Stimulated activated CD4-positive, alpha-beta T cell treated with anti-CD3 and anti-CD28 coated beads, Interleukin-4, amount 100 ng/mL, for 1 hour (primary cell): ENCODE measurements around the gene KLRG1.

Experiments used
- DNase-seq: peaks from one replicate; pipeline ENCODE4 v3.0.0-alpha.2; 2020

Gene KLRG1

DNA sequence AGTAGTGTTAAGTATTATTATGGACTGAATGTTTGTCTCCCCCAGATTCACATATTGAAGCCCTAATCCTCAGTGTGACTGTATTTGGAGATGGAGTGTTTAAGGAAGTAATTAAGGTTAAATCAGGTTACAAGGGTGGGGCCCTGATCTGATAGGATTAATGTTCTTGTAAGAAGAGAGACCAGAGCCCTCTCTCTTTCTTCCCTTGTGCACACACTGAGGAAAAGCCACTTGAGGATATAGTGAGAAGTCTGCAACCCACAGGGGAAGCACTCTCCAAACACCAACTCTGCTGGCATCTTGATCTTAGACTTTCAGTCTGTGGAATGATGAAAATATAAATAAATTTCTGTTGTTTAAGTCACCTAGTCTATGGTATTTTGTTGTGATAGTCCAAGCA lies 2.2 kb upstream of the KLRG1 start:
- no peak for DNase-seq

DNA sequence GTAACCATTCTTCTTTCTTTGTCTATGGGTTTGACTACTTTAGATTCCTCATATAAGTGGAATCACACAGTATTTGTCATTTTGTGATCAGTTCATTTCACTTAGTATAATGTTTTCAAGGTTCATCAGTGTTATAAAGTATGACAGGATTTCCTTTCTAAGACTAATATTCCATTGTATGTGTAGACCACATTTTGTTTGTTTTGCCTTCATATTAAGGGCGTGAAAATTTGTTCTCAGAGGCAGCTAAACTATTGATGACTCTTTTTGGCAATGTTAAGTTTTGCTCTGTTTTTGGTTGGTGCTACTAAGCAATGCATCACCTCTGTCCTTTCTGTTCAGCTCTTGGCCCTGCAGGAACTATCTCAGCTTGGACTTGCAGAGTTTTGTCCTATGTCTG lies 1.7 kb upstream of the KLRG1 start:
- no peak for DNase-seq

GRCh38 chr12:8991371-8992345 lies 2.3 kb downstream of the KLRG1 start:
- DNase-seq = no peak

DNA sequence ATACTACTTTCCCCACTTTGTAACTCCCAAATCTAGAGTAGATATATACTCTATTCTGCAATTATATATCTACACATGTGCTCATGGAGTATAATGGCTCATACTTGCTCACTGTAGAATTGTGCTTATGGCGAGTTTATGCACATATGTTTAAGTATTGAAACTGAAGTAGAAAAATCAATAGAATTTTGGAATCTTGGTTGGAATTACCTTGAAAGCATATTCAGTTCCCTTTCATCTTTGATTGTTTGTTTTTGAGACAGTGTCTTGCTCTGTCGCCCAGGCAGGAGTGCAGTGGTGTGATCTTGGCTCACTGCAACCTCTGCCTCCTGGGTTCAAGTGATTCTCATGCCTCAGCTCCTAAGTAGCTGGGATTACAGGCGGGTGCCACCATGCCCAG lies 4.5 kb downstream of the KLRG1 start:
- no peak for DNase-seq

DNA sequence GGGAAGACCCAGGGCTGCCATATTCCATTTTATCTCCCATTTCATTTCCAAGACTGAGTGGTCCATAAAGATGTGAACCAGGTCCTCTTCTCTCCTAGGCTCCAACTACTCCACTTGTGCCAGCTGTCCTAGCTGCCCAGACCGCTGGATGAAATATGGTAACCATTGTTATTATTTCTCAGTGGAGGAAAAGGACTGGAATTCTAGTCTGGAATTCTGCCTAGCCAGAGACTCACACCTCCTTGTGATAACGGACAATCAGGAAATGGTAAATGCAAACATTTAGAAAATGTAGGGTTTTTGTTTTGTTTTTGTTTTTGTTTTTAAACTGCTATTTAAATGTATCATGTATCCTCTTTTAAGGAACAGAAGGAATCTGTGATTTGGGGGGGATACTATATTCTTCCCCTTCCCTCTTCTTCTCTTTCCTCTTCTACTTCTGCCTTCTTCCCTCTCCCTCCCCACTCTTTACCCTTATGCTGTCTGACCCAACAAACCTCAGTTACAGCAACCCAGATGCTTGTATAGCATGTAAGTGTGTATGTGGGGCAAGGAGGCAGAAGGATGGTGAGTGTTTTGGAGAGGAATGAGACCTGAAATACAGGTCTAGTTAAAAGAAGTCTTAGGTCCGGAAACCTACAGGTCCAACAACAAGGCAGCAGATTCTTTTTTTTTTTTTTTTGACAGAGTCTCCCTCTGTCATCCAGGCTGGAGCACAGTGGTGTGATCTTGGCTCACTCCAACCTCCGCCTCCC lies 5.9 kb downstream of the KLRG1 start:
- DNase-seq = no peak

- DNase-seq = no peak
These were observed 7.5 kb downstream of the KLRG1 start for GRCh38 chr12:8996682-8997405.

- DNase-seq = no peak
These were observed 11.9 kb downstream of the KLRG1 start for GRCh38 chr12:9001233-9001632.

DNA sequence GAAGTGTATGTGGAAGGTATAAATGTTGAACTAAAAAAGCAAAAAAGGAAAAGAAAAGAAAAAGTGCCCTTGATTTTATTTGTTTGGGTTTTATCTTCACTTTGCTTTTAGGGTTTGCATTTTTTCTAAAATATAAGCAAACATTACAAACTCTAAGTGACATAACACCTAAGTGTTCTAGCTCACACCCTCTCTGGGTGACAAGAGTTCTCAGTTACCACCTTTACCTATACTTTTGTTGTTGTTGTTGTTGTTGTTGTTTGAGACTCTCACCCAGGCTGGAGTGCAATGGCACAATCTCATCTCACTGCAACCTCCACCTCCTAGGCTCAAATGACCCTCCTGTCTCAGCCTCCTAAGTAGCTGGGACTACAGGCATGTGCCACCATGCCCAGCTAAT lies 13.0 kb downstream of the KLRG1 start:
- no peak for DNase-seq

GRCh38 chr12:9022592-9022991 lies 33.2 kb downstream of the KLRG1 start:
- DNase-seq = no peak

DNA sequence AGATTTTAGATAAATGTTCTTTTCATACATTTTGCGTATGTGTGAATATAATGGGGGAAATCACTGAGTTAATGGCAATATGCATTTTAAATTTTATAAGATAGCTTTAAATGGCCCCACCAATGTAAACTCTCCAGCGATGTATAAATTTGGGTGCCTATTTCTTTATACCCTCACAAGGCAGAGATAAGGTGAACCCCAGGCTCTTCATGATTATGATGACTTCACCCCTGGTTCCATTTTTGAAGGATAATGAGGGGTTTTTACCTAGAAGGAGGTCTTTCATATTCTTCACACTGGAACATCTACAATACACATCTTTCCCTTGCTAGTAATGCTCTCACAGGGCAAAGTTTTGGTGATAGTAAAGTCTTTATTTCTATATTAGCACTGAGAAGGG lies 35.2 kb downstream of the KLRG1 start:
- no peak for DNase-seq

- DNase-seq = no peak
These were observed 38.1 kb downstream of the KLRG1 start for GRCh38 chr12:9027161-9028059.

DNA sequence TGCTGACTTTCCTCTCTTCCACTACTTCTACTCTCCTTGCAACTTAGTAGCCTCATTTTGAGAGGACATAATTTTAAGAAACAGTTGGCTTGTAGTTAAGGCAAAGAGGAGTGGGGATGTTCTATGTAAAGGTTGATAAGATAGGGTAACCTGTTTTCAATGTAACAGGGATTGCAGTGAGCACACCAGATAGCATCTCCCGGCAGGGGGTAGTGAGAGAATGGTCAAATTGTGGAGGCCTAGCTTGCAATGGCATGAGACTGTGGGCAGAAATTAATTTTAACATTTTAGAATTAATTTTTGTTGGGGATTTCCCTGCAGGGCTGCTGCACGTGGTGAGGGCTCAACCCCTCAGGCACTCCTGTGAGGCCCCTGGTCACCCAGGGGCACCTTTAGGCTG lies 41.4 kb downstream of the KLRG1 start:
- no peak for DNase-seq

DNA sequence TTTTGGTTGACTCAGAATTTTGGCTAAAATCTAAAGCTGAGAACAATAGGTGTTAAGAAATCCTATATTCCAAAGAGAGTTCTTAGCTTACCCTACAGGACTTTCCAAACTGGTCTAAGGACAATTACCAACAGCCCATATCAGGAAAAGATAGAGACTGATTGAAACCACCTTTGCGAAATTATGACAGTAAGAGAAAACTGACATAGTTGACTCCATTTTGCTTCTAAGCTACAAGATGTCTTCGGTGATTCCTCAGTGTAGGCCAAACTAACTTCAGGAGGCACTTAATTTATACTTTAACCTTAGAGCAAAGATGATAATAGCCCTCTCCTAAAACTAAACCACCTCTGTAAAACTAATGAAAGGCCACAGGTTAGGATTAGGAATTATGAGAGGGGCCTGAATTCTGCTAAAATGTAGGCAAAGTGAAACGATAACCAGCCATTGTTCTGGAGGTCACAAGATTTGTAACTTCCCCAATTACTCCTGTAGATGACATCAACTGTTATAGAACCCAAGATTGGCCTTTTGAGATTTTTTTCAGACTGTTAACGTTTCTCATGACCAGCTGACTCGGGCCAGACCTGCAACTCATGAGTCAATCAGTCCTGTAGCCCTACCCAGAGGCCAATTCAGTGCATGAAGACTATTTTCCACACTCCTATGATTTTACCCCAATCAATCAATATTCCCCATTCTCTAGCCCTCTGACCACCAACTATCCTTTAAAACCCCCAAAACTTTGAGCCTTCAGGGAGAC lies 43.0 kb downstream of the KLRG1 start:
- no peak for DNase-seq

DNA sequence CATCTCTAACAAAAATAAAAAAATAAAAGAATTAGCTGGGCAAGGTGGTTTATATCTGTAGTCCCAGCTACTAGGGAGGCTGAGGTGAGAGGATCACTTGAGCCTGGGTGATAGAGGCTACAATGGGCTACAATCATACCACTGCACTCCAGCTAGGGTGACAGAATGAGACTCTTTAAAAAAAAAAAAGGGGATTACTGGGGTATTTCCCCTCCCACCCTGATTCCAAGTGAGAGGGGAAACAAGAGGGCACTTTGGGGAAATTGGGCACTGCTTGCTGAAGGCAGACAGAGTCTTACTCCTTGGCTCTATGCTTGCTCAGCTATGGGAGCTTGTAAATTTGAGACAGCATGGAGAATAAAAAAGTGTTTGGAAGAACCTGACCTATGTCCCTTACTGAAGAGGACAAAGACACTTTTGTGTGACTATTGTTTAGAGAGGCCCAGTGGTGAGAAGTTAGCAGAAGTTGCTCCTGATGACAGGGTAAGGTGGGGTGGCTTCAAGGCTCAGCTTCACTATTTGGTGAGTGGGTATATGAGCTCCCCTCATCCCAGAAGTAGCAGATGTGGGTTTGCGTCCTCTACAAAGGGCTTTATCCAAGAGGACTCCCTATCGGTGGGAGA lies 44.0 kb downstream of the KLRG1 start:
- DNase-seq = no peak

DNA sequence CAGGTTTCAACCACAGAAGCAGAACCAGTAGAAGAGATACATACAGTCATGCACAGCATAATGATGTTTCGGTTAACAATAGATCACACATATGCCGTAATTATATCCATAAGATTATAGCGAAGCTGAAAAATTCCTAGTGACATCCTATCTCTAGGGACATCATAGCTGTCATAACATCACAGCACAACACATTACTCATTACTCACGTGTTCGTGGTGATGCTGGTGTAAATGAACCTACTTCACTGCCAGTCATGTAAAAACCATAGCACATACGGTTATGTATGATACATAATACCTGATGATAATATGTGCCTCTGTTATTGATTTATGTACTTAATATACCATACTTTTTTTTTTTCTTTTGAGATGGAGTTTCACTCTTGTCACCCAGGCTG lies 44.7 kb downstream of the KLRG1 start:
- no peak for DNase-seq

GRCh38 chr12:9036227-9036626 lies 46.9 kb downstream of the KLRG1 start:
- DNase-seq = no peak

GRCh38 chr12:9037431-9037830 lies 48.1 kb downstream of the KLRG1 start:
- no peak for DNase-seq

DNA sequence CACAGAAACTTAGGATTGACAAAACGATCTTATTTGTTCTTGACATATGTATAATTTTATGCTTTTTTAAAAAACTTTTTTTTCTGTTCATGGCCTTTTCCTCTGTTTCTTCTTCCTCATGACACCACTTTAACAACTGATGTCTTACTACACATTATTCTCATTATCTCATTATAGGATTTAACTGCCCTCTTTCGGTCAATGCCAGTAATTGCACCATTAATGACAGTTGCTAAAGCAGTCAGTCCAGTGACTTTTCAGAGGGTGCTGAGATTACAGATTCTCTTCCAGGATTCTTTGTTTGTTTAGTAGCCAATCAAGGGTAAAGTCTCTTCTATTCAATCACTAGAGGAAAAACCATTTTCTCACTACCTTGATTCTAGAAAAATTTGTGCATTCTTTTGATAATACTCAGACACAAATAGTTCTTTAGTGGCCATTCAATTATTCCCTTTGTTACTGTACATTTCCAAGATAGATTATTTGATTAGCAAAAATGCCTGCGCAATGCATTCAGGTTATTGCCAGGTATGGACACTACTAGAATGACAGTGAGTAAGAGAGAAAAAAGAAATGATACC lies 50.1 kb downstream of the KLRG1 start:
- no peak for DNase-seq

DNA sequence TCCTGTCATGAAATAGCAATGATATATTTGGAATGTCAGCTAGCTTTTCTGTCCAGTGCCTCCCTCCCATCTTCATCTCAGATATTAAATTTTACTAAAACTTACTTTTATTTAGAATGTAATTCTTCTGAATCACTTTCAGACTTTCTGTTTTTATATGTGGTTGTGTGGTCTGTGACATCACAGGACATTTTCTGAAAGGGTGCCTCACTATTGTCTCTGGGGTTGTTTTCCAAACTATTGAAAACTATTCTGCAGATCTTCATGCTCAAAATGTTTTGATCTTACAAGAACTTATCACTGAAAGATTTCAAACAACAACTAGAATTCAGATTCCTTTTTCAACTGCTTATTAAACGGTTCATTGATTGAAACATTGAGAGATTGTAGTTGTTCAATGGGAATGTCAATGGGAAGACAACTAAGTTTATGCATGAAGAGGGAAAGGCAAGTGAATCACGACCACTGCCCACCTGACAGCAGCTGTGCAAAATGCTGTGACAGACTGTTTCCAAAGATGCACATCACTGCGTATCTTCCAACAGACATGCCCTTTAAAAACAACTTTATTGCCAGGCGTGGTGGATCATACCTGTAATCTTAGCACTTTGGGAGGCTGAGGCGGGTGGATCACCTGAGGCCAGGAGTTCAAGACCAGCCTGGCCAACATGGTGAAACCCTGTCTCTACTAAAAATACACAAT lies 51.3 kb downstream of the KLRG1 start:
- no peak for DNase-seq

DNA sequence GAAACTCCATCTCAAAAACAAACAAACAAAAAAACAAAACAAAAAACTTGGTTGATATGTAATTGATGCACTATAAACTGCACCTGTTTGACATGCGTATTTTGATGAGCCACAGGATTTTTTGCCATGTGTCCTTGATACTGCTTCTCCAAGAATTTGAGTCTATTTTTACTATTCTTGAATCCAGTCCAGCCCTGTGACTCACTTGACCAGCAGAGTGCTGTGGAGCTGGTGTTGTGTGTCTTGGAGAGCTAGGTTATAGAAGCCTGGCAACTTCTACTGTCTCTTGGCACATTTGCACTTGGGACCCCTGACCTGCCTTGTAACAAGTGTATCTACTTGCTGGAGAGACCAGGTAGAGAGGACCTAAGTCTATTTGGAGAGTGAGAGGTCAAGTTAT lies 52.0 kb downstream of the KLRG1 start:
- DNase-seq = no peak
